Suprapubic skin (tissue), 4 donors: ENCODE results near the gene AZI2. TPM values are rescaled to one million over a fixed set of nuclear protein-coding genes. Genes with fewer than 3 reads are reported as not detected.
A peak's percentile ranks its signal among the peaks of the same experiment; 100 is the strongest.

Experiments
- DNase-seq, 2 donors: peaks; one replicate each; pipeline ENCODE4 v3.0.0-alpha.2; 2019; ENCODE audit warnings: low spot score in 2 of 2
- H3K27ac ChIP-seq: fragments of 200-600 bp; sonication (generic); one replicate; pipeline ENCODE4 v1.5.1; 2019
- H3K27me3 ChIP-seq: fragments of 200-600 bp; sonication (generic); one replicate; pipeline ENCODE4 v1.5.1; 2019
- H3K36me3 ChIP-seq: fragments of 200-600 bp; sonication (generic); one replicate; pipeline ENCODE4 v1.5.1; 2019
- H3K4me1 ChIP-seq: fragments of 200-600 bp; sonication (generic); one replicate; pipeline ENCODE4 v1.5.1; 2019
- H3K4me3 ChIP-seq: fragments of 200-600 bp; sonication (generic); one replicate; pipeline ENCODE4 v1.5.1; 2019; ENCODE audit warnings: mild to moderate bottlenecking
- H3K9me3 ChIP-seq: fragments of 200-600 bp; sonication (generic); one replicate; pipeline ENCODE4 v1.5.1; 2019
- EP300 ChIP-seq: sonication (generic); formaldehyde crosslinking; IDR thresholded peaks from one replicate; pipeline ENCODE4 v1.6.1; 2017; ENCODE audit warnings: antibody characterized with exemption
- POLR2A ChIP-seq, 2 donors: fragments of 450-650 bp; IDR thresholded peaks; one replicate each; pipeline ENCODE4 v1.6.1; 2017; ENCODE audit warnings: antibody characterized with exemption in 2 of 2, mild to moderate bottlenecking in 2 of 2, moderate library complexity in 2 of 2
- POLR2AphosphoS5 ChIP-seq, 3 donors: sonication (generic); formaldehyde crosslinking; IDR thresholded peaks; one replicate each; pipeline ENCODE4 v1.6.1; 2017; ENCODE audit warnings: antibody characterized with exemption in 3 of 3
- WGBS: methylation state at CpG from one replicate; pipeline ENCODE4 v1.1.5; 2018; 5-methylcytosine and 5-hydroxymethylcytosine counted together
- total RNA-seq, 4 donors: library from RNA; depleted of rRNA; stranded (reverse); fragments of >200 nt; gene quantifications; one replicate each; pipeline ENCODE4 v1.1.0, GENCODE V29; 2016
- TF ChIP-seq, protein P1 (sequence below), 2 donors: fragments of 200-600 bp in 1 of 2; fragments of 450-650 bp in 1 of 2; sonication (generic) in 1 of 2; IDR thresholded peaks; one replicate each; pipeline ENCODE4 v1.5.1; 2016 to 2019; ENCODE audit warnings: antibody characterized with exemption in 2 of 2, mild to moderate bottlenecking in 1 of 2, moderate library complexity in 1 of 2

Gene AZI2
- total RNA-seq, 4 donors from 2014 or later: 49.0 to 82.2 (median 57.6) TPM

DNA sequence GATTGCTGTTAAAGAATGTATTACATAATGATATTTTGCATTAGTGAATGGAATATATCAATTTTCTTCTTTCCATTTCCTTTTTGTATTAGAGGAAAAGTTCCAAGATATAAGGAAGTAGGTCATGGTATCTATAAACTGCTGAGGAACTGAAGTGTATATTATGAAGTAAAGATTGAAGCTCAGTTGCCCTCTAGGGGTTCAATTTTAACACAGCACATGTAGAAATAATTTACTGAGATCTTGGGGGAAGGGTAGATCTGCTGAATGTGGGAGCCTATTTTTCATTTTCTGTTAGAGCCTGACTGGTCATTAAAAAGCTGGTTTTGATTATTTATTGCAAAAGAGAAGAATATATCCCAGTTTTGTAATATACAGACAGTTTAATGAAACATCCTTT, 62.0 kb downstream of the AZI2 start:
- Histone ChIP-seq H3K4me3 (no peak overlapping the region), H3K27me3 (no peaks in the 10 kb centered on the region), H3K27ac (no peak overlapping the region), H3K9me3 (no peaks in the 10 kb centered on the region), H3K4me1 (peaks cover 5% of the 10 kb centered on the region), H3K36me3 (peaks cover 7% of the 10 kb centered on the region)
- DNase-seq: no peak
- TF ChIP-seq, protein P1, sequence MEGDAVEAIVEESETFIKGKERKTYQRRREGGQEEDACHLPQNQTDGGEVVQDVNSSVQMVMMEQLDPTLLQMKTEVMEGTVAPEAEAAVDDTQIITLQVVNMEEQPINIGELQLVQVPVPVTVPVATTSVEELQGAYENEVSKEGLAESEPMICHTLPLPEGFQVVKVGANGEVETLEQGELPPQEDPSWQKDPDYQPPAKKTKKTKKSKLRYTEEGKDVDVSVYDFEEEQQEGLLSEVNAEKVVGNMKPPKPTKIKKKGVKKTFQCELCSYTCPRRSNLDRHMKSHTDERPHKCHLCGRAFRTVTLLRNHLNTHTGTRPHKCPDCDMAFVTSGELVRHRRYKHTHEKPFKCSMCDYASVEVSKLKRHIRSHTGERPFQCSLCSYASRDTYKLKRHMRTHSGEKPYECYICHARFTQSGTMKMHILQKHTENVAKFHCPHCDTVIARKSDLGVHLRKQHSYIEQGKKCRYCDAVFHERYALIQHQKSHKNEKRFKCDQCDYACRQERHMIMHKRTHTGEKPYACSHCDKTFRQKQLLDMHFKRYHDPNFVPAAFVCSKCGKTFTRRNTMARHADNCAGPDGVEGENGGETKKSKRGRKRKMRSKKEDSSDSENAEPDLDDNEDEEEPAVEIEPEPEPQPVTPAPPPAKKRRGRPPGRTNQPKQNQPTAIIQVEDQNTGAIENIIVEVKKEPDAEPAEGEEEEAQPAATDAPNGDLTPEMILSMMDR (IDR thresholded peaks at IDR 0.05): peak; percentile 21 to 36
- no peak for TF ChIP-seq EP300

DNA sequence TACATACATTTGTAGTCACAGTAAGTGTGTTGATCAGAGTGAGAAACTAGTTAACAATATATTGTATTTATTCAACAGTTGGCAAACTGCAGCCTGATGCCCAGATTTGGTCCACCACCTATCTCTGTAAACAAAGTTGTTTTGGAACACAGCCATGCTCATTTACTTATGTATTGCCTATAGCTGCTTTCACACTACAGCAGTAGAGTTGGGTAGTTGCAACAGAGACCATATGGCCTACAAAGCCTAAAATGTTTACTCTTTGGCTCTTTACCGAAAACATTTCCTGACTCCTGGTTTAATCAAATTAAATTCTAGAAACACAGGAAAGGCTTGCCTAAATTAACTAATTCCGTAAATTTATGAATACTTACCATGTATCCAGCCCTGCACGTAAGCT, 67.8 kb downstream of the AZI2 start:
- no peak for TF ChIP-seq POLR2AphosphoS5 (IDR thresholded peaks at IDR 0.05)
- TF ChIP-seq EP300: no peak
- TF ChIP-seq, protein P1 (IDR thresholded peaks at IDR 0.05): no peak
- no peak for TF ChIP-seq POLR2A (IDR thresholded peaks at IDR 0.05)
- no peak overlapping the region for H3K27ac ChIP-seq
- WGBS: 91% methylated on average over 3 of the region's 3 CpGs
- no peak for DNase-seq
- H3K4me1 ChIP-seq: no peaks in the 10 kb centered on the region
- H3K4me3 ChIP-seq: no peak overlapping the region
- H3K9me3 ChIP-seq: no peaks in the 10 kb centered on the region
- H3K27me3 ChIP-seq: no peaks in the 10 kb centered on the region
- H3K36me3 ChIP-seq: peaks cover 2% of the 10 kb centered on the region

DNA sequence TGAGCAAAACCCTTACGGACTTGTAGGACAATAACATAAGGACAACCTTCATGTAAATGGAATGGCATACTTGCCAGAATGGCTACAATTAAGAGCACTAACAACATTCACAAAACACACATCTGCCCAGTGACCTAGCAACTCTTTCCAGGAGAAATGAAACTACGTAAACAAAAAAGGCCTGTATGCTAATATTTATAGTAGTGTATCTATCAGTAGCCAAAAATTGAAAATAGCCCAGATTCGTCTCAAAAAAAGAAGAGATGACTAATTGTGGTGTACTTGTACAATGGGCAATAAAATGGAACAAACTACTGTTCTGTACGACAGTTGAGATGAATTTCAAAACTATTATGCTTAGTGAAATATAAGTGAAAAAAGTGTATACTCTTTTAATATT, 68.9 kb downstream of the AZI2 start:
- Histone ChIP-seq H3K4me1 (no peaks in the 10 kb centered on the region), H3K27me3 (no peaks in the 10 kb centered on the region), H3K9me3 (no peaks in the 10 kb centered on the region), H3K27ac (no peak overlapping the region), H3K4me3 (no peak overlapping the region), H3K36me3 (peaks cover 8% of the 10 kb centered on the region)
- 49% methylated on average over 4 of the region's 4 CpGs for WGBS
- DNase-seq: no peak
- no peak for TF ChIP-seq POLR2AphosphoS5 (IDR thresholded peaks at IDR 0.05)
- TF ChIP-seq, protein P1 (IDR thresholded peaks at IDR 0.05): no peak
- TF ChIP-seq POLR2A (IDR thresholded peaks at IDR 0.05): no peak
- TF ChIP-seq EP300: no peak

DNA sequence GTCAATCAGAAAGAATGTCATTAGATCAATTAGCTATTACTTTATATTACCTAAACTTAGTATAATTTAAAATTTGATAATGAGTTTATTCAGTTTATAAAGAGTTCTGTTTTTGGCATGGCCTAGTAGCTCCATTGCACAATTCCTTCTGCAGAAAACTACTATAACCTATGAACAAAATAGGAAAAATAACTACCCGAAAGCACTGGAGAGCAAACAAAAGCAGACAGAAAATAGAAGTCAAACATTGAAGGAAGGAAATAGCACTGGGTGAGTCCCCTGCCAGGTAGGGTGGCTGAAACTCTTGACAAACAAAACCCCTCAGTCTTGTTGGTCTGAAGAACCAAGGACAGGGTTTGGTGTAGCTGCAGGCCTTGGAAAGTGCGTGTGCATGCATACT, 69.7 kb downstream of the AZI2 start:
- H3K4me3 ChIP-seq: no peak overlapping the region
- H3K9me3 ChIP-seq: no peaks in the 10 kb centered on the region

DNA sequence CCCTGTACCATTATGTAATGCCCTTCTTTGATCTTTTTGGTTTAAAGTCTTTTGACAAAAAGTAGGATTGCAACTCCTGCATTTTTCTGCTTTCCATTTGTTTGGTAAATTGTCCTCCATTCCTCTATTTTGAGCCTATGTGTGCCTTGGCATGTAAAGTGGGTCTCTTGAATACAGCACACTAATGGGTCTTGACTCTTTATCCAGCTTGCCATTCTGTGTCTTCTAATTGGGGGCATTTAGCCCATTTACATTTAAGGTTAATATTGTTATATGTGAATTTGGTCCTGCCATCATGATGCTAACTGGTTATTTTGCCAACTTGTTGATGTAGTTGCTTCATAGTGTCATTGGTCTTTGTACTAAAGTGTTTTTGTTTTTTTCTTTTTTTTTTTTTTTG, 74.8 kb downstream of the AZI2 start:
- Histone ChIP-seq H3K9me3 (peaks cover 12% of the 10 kb centered on the region), H3K36me3 (peaks cover 23% of the 10 kb centered on the region), H3K4me3 (no peak overlapping the region), H3K4me1 (no peaks in the 10 kb centered on the region), H3K27ac (no peak overlapping the region), H3K27me3 (no peaks in the 10 kb centered on the region)
- no peak for TF ChIP-seq POLR2A (IDR thresholded peaks at IDR 0.05)
- TF ChIP-seq POLR2AphosphoS5 (IDR thresholded peaks at IDR 0.05): no peak
- TF ChIP-seq, protein P1 (IDR thresholded peaks at IDR 0.05): no peak
- no peak for TF ChIP-seq EP300
- DNase-seq: no peak

More for the DNA sequence above, 69.7 kb downstream of the AZI2 start:
- H3K36me3 ChIP-seq: peaks cover 8% of the 10 kb centered on the region
- TF ChIP-seq EP300 (no peak), POLR2A (IDR thresholded peaks at IDR 0.05) (no peak)
- no peaks in the 10 kb centered on the region for H3K4me1 ChIP-seq
- no peak for DNase-seq
- no peak overlapping the region for H3K27ac ChIP-seq
- no peaks in the 10 kb centered on the region for H3K27me3 ChIP-seq
- WGBS: 87% methylated on average over 2 of the region's 2 CpGs

Other genes starting within 250 kb of the AZI2 start
- 10 to 100 TPM in 2 of 4 donors, 1 to 10 TPM in 2; 8.0 to 15.5 (median 10.3) TPM for gene CMC1, start 107.2 kb downstream of the AZI2 start, total RNA-seq
- gene ZCWPW2, start 103 bp downstream of the AZI2 start, total RNA-seq: under 1 TPM in 3 of 4 donors, not detected in 1; 0.40 to 0.76 (median 0.52) TPM